Measurements from ENCODE around the gene TXN2.

TXN2 gene

GRCh38 chr22:36486619-36487384, 5.4 kb upstream of the TXN2 start:
- in situ Hi-C loops (cut with MboI; ENCODE audit: low sequenced_read_pairs, unreplicated experiment): no loop called here
- DNase-seq (ENCODE audit: low spot score): no peak
- no peak for TF ChIP-seq CTCF (IDR thresholded peaks at IDR 0.05; ENCODE audit: borderline replicate concordance, control extremely low read depth, extremely low read depth, insufficient read depth, missing control alignments)

GRCh38 chr22:36480941-36481392, 473 bp downstream of the TXN2 start:
- TF ChIP-seq CTCF (IDR thresholded peaks at IDR 0.05; ENCODE audit: borderline replicate concordance, control extremely low read depth, extremely low read depth, insufficient read depth, missing control alignments): no peak
- in situ Hi-C loops (cut with MboI; ENCODE audit: low sequenced_read_pairs, unreplicated experiment): no loop called here
- no peak for DNase-seq (ENCODE audit: low spot score)

DNA sequence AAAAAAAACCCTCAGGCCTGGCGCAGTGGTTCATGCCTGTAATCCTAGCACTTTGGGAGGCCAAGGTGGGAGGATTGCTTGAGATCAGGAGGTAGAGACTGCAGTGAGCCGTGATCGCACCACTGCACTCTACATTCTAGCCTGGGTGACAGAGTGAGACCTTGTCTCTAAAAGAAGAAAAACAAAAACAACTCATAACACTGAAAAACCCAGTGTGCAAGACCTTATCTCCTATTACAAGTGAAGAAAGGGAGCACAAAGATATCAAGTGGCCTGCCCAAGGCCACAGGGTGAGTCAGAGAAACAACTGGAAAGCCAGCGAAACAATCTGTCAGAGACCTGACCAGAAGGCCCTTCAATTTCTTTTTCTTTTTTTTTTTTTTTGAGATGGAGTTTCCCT, 2.5 kb downstream of the TXN2 start:
- TF ChIP-seq CTCF (IDR thresholded peaks at IDR 0.05; ENCODE audit: borderline replicate concordance, control extremely low read depth, extremely low read depth, insufficient read depth, missing control alignments): no peak
- in situ Hi-C loops (cut with MboI; ENCODE audit: low sequenced_read_pairs, unreplicated experiment): loop anchor here (5.0 kb wide), 1 partner anchor 172 kb away; no protein-coding TSS in a partner anchor
- DNase-seq (ENCODE audit: low spot score): no peak

DNA sequence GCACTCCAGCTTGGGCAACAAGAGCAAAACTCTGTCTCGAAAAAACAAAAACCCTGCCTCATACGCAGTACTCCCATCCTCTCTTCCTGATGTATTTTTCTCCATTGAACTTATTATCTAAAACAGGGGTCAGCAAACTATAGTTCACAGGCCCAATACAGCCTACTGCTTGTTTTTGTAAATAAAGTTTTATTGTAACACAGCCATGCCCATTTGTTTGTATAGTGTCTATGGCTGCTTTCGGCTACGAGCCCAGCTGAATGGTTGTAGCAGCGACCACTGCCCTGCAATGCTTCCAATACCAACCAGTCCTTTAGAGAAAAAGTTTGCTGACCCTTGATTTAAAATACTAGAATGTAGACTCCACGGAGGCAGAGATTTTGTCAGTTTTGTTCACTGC, 6.1 kb downstream of the TXN2 start:
- in situ Hi-C loops (cut with MboI; ENCODE audit: low sequenced_read_pairs, unreplicated experiment): loop anchor here (5.0 kb wide), 1 partner anchor 168 kb away; no protein-coding TSS in a partner anchor
- no peak for TF ChIP-seq CTCF (IDR thresholded peaks at IDR 0.05; ENCODE audit: borderline replicate concordance, control extremely low read depth, extremely low read depth, insufficient read depth, missing control alignments)
- DNase-seq (ENCODE audit: low spot score): no peak

DNA sequence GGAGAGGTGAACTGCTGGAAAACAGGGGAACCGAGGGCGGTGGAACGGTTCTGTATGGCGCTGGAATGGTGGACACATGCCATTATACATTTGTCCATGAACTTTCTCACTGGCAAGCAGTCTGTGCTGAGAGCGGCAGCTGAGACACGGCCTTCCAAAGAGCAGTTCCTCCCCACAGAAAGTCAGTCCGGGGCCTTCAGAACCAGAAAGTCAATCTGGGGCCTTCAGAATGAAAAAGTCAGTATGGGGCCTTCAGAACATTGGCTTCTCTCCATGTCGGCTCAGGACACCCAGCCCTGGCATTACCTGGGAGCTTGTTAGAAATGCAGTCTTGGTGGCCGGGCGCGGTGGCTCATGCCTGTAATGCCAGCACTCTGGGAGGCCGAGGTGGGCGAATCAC, 8.8 kb downstream of the TXN2 start:
- DNase-seq (ENCODE audit: low spot score): no peak
- no peak for TF ChIP-seq CTCF (IDR thresholded peaks at IDR 0.05; ENCODE audit: borderline replicate concordance, control extremely low read depth, extremely low read depth, insufficient read depth, missing control alignments)
- in situ Hi-C loops (cut with MboI; ENCODE audit: low sequenced_read_pairs, unreplicated experiment): no loop called here

DNA sequence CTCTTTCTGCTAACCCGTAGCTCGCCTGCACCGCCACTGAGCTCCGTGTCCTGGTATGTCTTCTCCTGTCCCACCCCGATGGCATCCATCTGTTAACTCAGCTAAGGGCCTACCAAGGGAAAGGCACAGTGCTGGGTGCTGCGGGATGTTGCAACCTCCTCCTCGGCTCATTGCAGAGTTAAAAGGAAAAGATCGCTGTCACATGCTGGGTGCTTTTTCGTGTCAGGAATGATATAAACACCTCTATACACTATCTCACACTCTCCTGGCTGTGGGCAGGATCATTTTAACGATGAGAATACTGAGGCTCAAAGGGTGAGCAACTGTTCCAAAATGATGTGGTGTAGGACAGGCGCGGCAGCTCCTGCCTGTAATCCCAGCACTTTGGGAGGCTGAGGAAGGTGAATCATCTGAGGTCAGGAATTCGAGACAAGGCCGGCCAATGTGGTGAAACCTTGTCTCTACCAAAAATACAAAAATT, 10.1 kb downstream of the TXN2 start:
- no peak for DNase-seq (ENCODE audit: low spot score)
- in situ Hi-C loops (cut with MboI; ENCODE audit: low sequenced_read_pairs, unreplicated experiment): no loop called here
- TF ChIP-seq CTCF (IDR thresholded peaks at IDR 0.05; ENCODE audit: borderline replicate concordance, control extremely low read depth, extremely low read depth, insufficient read depth, missing control alignments): no peak
